Measurements from ENCODE around the gene AP5M1.
A peak's percentile ranks its signal among the peaks of the same experiment; 100 is the strongest.
"Not testable (repeated sequence)": the region's sequence is repeated elsewhere in the genome, so short reads cannot be mapped to it uniquely, and the experiment has no call there.

Gene AP5M1, protein sequence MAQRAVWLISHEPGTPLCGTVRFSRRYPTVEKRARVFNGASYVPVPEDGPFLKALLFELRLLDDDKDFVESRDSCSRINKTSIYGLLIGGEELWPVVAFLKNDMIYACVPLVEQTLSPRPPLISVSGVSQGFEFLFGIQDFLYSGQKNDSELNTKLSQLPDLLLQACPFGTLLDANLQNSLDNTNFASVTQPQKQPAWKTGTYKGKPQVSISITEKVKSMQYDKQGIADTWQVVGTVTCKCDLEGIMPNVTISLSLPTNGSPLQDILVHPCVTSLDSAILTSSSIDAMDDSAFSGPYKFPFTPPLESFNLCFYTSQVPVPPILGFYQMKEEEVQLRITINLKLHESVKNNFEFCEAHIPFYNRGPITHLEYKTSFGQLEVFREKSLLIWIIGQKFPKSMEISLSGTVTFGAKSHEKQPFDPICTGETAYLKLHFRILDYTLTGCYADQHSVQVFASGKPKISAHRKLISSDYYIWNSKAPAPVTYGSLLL

DNA sequence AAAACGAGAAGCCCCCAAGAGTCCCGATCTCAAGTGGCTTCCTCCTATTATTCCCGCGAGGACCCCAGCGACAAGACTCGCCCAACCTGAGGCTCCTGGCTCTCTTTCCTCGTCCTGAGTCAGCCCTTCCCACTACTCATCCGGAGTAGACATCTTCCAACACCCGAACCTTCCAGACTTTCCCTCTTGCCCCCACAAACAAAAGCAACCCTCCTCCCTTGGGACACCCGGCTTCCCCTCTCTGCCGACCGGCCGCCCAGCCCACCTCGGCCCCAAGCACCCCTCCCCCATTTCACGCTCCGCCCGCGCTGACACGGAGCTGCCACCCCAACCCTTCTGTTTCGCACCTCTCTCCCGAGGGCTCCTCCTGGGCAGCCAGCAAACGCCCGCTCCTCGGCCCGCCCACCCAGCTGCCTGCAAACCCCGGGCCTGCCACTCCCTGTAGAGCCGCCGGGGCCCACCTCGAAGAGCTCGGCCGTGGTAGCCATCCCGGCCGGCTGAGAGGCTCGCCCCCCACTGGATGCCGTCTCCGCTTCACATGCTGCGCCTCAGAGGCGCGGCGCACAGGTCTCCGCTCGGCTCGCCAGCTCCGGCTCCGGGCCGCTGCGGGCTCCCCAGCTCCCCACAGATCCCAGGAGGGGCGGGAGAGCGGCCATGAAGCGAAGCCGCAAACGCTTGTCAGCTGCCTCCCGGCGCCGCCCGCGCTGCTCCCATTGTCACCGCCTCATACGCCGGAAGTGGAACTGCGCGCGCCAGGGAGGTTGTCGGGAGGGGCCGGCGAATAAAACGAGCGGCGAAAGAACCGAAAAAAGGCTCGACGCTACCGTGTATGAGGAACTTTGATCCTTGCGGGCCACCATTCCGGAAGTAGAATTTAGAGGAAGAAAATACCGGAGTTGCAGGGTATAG, at the start of gene AP5M1, which contains the start of gene EXOC5:
AP5M1 (plus strand) TSS at position 811 of the 909 bp plus-strand sequence. CDS start 344 bp downstream, outside the sequence.
EXOC5 (minus strand) TSS at position 745 of the 909 bp plus-strand sequence; CDS start at position 488, 257 bp downstream.
- peak; percentile 89 for DNase-seq (ENCODE audit: low spot score)
- TF ChIP-seq, protein P1, sequence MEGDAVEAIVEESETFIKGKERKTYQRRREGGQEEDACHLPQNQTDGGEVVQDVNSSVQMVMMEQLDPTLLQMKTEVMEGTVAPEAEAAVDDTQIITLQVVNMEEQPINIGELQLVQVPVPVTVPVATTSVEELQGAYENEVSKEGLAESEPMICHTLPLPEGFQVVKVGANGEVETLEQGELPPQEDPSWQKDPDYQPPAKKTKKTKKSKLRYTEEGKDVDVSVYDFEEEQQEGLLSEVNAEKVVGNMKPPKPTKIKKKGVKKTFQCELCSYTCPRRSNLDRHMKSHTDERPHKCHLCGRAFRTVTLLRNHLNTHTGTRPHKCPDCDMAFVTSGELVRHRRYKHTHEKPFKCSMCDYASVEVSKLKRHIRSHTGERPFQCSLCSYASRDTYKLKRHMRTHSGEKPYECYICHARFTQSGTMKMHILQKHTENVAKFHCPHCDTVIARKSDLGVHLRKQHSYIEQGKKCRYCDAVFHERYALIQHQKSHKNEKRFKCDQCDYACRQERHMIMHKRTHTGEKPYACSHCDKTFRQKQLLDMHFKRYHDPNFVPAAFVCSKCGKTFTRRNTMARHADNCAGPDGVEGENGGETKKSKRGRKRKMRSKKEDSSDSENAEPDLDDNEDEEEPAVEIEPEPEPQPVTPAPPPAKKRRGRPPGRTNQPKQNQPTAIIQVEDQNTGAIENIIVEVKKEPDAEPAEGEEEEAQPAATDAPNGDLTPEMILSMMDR (IDR thresholded peaks at IDR 0.05; ENCODE audit: extremely low read depth, missing control alignments) = no peak

GRCh38 chr14:57221931-57222330, 46.8 kb upstream of the AP5M1 start:
- no peak for DNase-seq (ENCODE audit: low spot score)
- TF ChIP-seq, protein P1 (IDR thresholded peaks at IDR 0.05; ENCODE audit: extremely low read depth, missing control alignments) = no peak

GRCh38 chr14:57227083-57227482, 41.7 kb upstream of the AP5M1 start:
- DNase-seq (ENCODE audit: low spot score) = no peak
- TF ChIP-seq, protein P1 (IDR thresholded peaks at IDR 0.05; ENCODE audit: extremely low read depth, missing control alignments) = no peak

GRCh38 chr14:57228320-57228719, 40.5 kb upstream of the AP5M1 start:
- not testable (repeated sequence) for DNase-seq (ENCODE audit: low spot score)

DNA sequence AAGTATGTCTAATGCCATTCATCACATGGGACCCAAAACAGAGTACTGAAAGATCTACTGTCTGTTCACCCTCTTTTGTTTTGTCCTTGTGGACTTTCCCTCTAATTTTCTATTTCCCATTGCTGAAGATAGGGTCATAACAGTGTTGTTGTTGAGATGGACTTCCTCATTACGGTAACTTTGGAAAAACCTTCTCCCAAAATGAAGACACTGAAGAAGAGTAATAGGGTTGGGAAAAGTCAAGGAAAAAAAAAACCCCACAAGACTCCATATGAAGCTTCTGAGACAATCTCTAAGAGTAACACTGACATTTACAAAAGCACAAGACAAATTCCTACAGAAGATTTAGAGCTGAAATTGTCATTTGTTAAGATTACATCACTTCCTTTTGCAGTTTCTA, 36.8 kb upstream of the AP5M1 start:
- DNase-seq (ENCODE audit: low spot score) = no peak
- TF ChIP-seq, protein P1 (IDR thresholded peaks at IDR 0.05; ENCODE audit: extremely low read depth, missing control alignments) = no peak

DNA sequence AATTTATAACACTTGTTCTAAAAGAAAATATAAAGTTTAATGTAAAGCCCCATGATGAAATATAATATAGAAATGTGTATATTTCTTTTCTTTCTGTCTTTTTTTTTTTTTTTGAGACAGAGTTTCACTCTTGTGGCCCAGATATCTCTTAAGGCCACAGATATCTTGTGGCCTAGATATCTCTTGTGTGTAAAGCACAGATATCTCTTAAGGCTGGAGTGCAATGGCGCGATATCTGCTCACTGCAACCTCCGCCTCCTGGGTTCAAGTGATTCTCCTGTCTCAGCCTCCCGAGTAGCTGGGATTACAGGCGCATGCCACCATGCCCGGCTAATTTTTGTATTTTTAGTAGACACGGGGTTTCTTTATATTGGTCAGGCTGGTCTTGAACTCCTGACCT, 28.7 kb upstream of the AP5M1 start:
- DNase-seq (ENCODE audit: low spot score) = not testable (repeated sequence)

DNA sequence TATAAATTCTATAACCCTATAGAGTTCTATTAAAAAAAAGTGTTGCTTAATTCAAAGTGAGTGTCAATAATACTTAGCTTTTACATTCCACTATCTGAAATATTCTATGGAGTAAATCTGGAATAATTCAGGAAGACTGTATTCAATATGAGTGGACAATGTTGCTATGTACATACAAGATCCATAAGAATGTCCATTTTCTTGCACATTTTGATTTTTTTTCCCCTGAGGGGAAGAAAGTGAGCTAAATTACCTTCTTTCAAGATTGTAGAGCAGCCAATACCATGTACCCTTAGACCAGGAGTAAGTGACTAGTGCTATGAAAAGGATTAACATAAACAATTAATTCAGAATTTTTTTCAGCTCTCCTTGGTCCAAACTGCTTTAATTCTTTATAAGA, 25.5 kb upstream of the AP5M1 start:
- TF ChIP-seq, protein P1 (IDR thresholded peaks at IDR 0.05; ENCODE audit: extremely low read depth, missing control alignments) = no peak
- no peak for DNase-seq (ENCODE audit: low spot score)

DNA sequence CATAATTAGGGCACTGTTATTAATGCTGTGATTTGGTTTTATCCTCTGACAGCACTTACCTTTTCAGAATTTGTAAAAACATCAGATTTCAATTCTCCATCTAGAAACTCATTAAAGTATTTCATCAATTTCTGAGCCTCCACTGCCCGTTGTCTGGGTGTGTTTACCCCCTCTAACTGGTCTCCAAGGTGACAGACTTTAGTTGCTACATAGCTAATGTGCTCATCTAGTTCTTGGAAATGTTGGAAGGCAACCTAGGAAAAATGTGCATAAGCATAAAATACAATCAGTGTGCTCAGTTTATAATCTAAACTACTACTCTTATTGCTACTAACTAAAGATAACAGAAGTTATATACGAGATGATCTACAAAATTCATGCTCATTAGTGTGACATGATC, 24.7 kb upstream of the AP5M1 start:
- TF ChIP-seq, protein P1 (IDR thresholded peaks at IDR 0.05; ENCODE audit: extremely low read depth, missing control alignments) = no peak
- DNase-seq (ENCODE audit: low spot score) = no peak

All from GM20000 (cell line).